DND-41 (cell line): ENCODE results near the gene LRP8.

Experiments
- ATAC-seq: fragments of 200-7000 bp; cut with Tn5 transposase; 3 replicates; pipeline ENCODE4 v1.9.1; 2021; ENCODE audit warnings: low read depth; ENCODE audit not compliant: insufficient read depth
- DNase-seq: peaks from one replicate; pipeline ENCODE4 v3.0.0-alpha.2; 2020
- H2AFZ ChIP-seq: 2 replicates; pipeline ENCODE4 v1.6.0; 2012; ENCODE audit warnings: low read depth, low read length
- H3K27ac ChIP-seq: 2 replicates; pipeline ENCODE4 v1.5.1; 2012; ENCODE audit warnings: low read length, inconsistent platforms
- H3K27me3 ChIP-seq: fragments of 200-600 bp; sonication (generic); 2 replicates; pipeline ENCODE4 v1.6.0; 2012; ENCODE audit warnings: low read length, mild to moderate bottlenecking, inconsistent platforms; ENCODE audit not compliant: insufficient read depth, poor library complexity
- H3K36me3 ChIP-seq: 2 replicates; pipeline ENCODE4 v1.5.1; 2012; ENCODE audit warnings: low read length, inconsistent platforms; ENCODE audit not compliant: insufficient read depth
- H3K4me1 ChIP-seq: 2 replicates; pipeline ENCODE4 v1.5.1; 2012; ENCODE audit warnings: mild to moderate bottlenecking, low read length; ENCODE audit not compliant: insufficient read depth
- H3K4me2 ChIP-seq: 2 replicates; pipeline ENCODE4 v1.6.0; 2012; ENCODE audit warnings: mild to moderate bottlenecking, moderate library complexity, low read length, inconsistent platforms; ENCODE audit not compliant: insufficient read depth
- H3K4me3 ChIP-seq, 2 experiments: fragments of 200-600 bp in 1 of 2; shearing (Covaris generic) in 1 of 2; 2 replicates each; pipeline ENCODE4 v1.5.1; 2012 to 2016; ENCODE audit warnings: inconsistent platforms in 2 of 2, low read length in 2 of 2, mild to moderate bottlenecking in 2 of 2, low read depth in 1 of 2, moderate library complexity in 1 of 2
- H3K79me2 ChIP-seq: 2 replicates; pipeline ENCODE4 v1.6.0; 2012; ENCODE audit warnings: low read length, inconsistent platforms; ENCODE audit not compliant: insufficient read depth
- H3K9ac ChIP-seq: 2 replicates; pipeline ENCODE4 v1.6.0; 2012; ENCODE audit warnings: low read depth, mild to moderate bottlenecking, inconsistent platforms, low read length, moderate library complexity
- H3K9me3 ChIP-seq: 2 replicates; pipeline ENCODE4 v1.5.1; 2012; ENCODE audit warnings: low read length, moderate library complexity, mild to moderate bottlenecking, inconsistent platforms; ENCODE audit not compliant: insufficient read depth, severe bottlenecking
- H4K20me1 ChIP-seq: 2 replicates; pipeline ENCODE4 v1.6.0; 2012; ENCODE audit warnings: low read length; ENCODE audit not compliant: insufficient read depth
- CTCF ChIP-seq: IDR thresholded peaks from 2 replicates; pipeline ENCODE4 v1.5.1; 2012; ENCODE audit warnings: borderline replicate concordance, low read length, moderate library complexity, mild to moderate bottlenecking; ENCODE audit not compliant: poor library complexity, severe bottlenecking; ENCODE audit errors: extremely low read depth
- EZH2 ChIP-seq: IDR thresholded peaks from 3 replicates; pipeline ENCODE4 v1.6.1; 2012; ENCODE audit warnings: borderline replicate concordance, low read depth, mild to moderate bottlenecking, moderate library complexity, low read length, inconsistent platforms; ENCODE audit not compliant: severe bottlenecking

Gene LRP8

GRCh38 chr1:53272349-53272748, 55.5 kb downstream of the LRP8 start:
- DNase-seq (no peak), ATAC-seq (no peak)
- Histone ChIP-seq H2AFZ (no peak overlapping the region), H3K4me2 (no peak overlapping the region), H3K9ac (no peak overlapping the region), H3K9me3 (no peaks in the 10 kb centered on the region), H3K4me1 (no peaks in the 10 kb centered on the region), H3K79me2 (no peaks in the 10 kb centered on the region), H4K20me1 (peaks cover 36% of the 10 kb centered on the region), H3K27ac (no peak overlapping the region), H3K27me3 (no peaks in the 10 kb centered on the region), H3K4me3 (no peak overlapping the region), H3K36me3 (peaks cover 95% of the 10 kb centered on the region)
- TF ChIP-seq CTCF, result no peak

GRCh38 chr1:53271446-53272090, 56.3 kb downstream of the LRP8 start:
- H3K36me3 ChIP-seq, result peaks cover 96% of the 10 kb centered on the region
- ATAC-seq, result no peak

GRCh38 chr1:53270873-53271272, 57.0 kb downstream of the LRP8 start:
- TF ChIP-seq EZH2, result no peak
- TF ChIP-seq CTCF, result no peak
- no peak for DNase-seq
- Histone ChIP-seq H3K9me3 (no peaks in the 10 kb centered on the region), H3K4me3 (no peak overlapping the region), H3K9ac (no peak overlapping the region), H3K4me1 (no peaks in the 10 kb centered on the region), H3K4me2 (no peak overlapping the region), H3K27me3 (no peaks in the 10 kb centered on the region), H4K20me1 (peaks cover 34% of the 10 kb centered on the region), H3K36me3 (peaks cover 97% of the 10 kb centered on the region), H3K27ac (no peak overlapping the region), H3K79me2 (no peaks in the 10 kb centered on the region), H2AFZ (no peak overlapping the region)
- no peak for ATAC-seq

More at GRCh38 chr1:53271446-53272090, 56.3 kb downstream of the LRP8 start:
- H4K20me1 ChIP-seq, result peaks cover 32% of the 10 kb centered on the region
- H3K79me2 ChIP-seq, result no peaks in the 10 kb centered on the region
- TF ChIP-seq EZH2 (no peak), CTCF (no peak)
- H3K4me3 ChIP-seq, result no peak overlapping the region
- no peaks in the 10 kb centered on the region for H3K4me1 ChIP-seq
- H2AFZ ChIP-seq, result no peak overlapping the region
- no peaks in the 10 kb centered on the region for H3K9me3 ChIP-seq
- H3K9ac ChIP-seq, result no peak overlapping the region
- H3K4me2 ChIP-seq, result no peak overlapping the region
- H3K27me3 ChIP-seq, result no peaks in the 10 kb centered on the region
- H3K27ac ChIP-seq, result no peak overlapping the region
- no peak for DNase-seq
